GM08714 (cell line): ENCODE data around the gene ANKFN1.

Source experiments
- H3K4me3 ChIP-seq: fragments of 200-500 bp; sonication (Bioruptor generic); 2 replicates; pipeline ENCODE4 v1.5.1; 2014; ENCODE audit warnings: mild to moderate bottlenecking, low read length, inconsistent platforms
- ZNF274 ChIP-seq: IDR thresholded peaks from 2 replicates; pipeline ENCODE4 v1.6.1; 2012; ENCODE audit warnings: mild to moderate bottlenecking, low read depth, low read length

The ANKFN1 gene

DNA sequence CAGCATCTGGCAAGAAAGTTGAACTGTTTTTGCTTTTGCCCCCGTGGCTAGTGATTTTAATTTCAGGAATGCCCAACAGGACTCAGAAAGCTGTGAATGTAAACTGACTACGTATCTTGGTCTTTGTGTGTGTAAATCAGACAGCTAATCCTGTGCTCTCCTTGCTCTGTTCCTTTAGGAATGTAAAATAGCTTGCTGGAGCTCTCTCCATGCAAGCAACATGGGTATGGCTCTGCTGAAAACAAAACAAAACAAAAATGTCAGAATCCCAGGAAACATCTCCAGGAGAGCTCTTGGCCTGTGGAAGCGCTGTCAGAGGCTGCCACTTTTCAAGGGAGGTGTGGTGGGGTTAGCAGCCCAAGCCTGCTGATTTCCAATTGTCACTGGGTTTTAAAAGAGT lies 278.5 kb downstream of the ANKFN1 start:
- H3K4me3 ChIP-seq = no peak overlapping the region
- no peak for TF ChIP-seq ZNF274

DNA sequence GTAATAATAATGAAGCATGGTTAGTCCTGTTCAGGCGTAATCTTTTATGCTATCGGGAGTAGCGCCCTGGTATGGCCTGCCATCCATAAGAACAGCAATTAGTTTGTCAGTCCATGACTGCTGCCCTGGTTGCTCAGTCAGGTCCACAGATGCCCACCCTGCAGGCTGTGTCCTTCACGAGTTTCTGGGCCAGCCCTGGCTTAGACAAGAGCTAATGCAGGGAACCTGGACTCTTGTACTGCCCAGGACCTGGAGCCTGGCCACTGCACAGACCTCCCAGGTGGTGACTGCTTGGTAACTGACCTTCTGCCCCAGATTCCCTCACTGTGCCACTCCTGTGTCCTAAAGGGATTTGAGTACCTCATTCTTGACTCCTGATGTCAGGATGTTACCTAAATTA lies 279.2 kb downstream of the ANKFN1 start:
- no peak for TF ChIP-seq ZNF274
- no peak overlapping the region for H3K4me3 ChIP-seq

DNA sequence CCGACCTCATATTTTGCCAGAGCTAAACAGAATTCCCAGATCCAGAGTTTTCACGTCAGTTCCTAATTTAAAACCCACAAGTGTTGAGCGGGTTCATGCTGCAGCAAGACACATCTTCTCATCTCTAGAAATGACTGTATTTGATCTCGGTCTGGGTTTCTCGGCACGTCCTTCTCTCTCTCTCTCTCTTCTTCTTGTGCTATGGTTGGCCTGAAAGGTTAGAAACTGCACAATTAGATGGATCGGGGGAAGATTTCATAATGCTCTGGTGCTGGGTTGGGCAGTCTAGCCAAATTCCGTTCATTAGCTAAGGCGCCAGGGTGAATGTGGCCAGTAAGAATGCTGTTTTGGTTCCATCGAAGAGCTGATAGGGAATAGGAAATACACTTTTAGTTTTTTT lies 281.3 kb downstream of the ANKFN1 start:
- H3K4me3 ChIP-seq = no peak overlapping the region

DNA sequence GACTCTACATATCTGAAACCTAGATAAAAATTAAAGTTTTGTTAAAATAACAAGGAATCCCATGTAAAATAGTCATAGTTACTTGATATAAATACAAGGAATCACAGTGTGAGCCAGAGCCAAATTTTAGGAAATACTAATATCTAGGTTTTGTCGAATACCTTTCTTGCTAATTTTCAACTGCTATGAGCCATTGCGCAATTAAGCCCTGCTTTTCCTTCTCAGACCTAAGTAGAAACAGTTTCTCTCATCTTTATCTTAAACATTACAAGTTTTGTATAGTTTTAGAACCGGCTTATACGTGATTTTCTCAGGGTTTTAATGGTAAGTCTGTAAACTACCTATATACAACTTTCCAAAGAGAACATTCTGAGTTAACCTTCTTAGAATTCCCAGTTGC lies 282.9 kb downstream of the ANKFN1 start:
- no peak overlapping the region for H3K4me3 ChIP-seq
- no peak for TF ChIP-seq ZNF274

More for the DNA sequence above, 281.3 kb downstream of the ANKFN1 start:
- TF ChIP-seq ZNF274 = no peak

DNA sequence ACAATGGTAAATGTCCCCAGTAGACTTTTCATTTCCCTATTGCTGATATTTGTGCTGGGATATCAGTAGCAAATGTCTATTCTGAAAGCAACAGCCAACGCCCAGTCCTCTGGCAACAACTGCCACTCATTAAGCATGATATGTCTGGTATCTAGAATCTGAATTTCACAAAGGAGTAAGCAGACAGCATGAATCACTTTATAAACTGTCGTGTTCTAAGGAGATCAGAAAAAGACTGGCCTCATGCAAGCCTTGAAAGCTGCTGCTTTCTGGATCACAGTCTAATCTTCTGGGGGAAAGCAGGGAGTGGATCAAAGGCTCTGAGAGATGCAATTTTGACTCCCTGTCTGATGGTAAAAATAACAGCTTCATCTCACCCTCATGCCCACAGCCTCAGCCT lies 287.1 kb downstream of the ANKFN1 start:
- TF ChIP-seq ZNF274 = no peak
- H3K4me3 ChIP-seq = no peak overlapping the region

DNA sequence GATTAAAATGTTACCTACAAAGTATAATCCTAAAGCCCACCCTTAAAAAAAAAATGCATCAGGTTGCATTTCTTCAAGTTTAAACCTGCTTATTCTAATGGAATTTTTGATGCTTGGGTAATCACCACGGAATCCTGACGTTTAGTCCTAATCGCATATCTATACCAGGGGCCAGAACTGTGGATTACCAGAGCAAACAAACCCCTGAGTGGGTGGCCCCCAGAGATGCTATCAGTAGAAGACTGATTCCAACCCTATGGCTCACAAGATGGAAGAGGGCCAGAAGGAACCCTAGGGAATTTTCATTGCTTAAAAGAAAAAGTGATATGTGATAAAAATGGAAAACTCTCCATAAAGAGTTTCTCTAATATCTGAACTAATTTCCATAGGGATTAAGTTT lies 288.0 kb downstream of the ANKFN1 start:
- H3K4me3 ChIP-seq = no peak overlapping the region
- TF ChIP-seq ZNF274 = no peak

DNA sequence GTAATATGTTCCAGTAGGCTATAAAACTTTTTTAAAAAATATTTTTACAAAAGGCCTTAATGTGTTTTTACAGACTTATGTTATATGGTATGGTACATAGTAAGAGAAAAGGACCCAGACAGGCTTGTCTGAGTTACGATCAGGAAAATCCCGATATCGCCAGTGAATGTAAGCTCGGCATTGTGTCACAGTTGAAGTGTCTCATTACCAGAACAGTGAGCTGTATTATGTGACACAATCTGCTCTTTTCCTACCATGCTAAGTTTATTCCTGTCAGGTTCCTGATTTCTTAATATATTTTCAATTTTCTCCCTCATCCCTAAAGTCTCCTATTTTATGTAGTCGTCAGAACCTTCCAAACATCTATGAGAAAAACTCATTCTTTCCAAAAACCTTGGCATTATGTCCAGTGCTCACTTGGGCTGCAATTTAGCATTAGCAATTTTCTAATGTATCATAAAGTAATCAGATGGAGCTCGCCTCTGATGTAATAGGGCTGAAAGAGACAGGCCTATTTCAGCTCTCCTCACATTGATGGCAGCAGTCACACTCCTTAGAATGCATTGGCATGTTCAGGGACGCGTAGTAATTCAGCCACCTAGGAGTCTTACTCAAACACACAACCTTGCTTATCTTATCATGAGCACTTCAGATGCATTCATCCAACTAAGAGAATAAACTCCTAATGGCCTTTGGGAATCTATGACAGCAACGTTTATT lies 292.6 kb downstream of the ANKFN1 start:
- no peak for TF ChIP-seq ZNF274

DNA sequence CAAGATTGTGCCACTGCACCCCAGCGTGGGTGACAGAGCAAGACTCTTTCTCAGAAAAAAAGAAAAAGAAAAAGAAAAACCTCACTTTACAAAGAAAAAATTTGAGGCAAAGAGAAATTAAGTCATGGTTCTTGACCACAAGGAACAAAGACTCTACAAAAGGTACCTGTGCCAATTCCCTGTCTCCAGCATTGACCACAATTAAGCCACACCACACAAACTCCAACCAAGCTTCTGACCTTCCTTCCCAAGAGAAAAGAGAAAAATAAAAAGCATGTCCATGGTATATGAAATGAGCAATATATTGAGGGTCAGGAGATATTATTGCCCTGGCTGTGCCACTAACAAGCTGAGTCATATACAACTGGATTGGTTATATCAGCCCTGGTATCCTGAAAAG lies 293.9 kb downstream of the ANKFN1 start:
- H3K4me3 ChIP-seq = no peak overlapping the region
- no peak for TF ChIP-seq ZNF274

More for the DNA sequence above, 292.6 kb downstream of the ANKFN1 start:
- H3K4me3 ChIP-seq = no peak overlapping the region

DNA sequence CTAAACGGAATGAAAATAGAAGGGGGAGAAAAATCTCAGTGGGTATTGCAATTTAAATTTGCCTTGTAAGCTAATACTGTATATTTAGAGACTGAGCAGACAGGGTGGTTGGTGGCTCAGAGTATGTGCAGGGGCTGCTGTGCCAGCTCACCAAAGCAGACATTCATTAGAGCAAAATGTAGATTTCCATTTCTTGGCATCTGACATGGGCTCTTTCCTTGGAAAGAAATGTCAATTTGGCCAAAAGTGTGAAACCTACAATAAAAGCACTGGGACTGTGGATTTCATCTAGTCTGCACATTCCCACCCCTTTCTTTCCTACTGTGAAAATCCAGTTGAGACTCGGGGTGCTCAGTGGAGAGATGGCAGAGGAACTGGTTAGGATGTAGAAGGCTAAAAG lies 295.1 kb downstream of the ANKFN1 start:
- H3K4me3 ChIP-seq = no peak overlapping the region
- TF ChIP-seq ZNF274 = no peak

DNA sequence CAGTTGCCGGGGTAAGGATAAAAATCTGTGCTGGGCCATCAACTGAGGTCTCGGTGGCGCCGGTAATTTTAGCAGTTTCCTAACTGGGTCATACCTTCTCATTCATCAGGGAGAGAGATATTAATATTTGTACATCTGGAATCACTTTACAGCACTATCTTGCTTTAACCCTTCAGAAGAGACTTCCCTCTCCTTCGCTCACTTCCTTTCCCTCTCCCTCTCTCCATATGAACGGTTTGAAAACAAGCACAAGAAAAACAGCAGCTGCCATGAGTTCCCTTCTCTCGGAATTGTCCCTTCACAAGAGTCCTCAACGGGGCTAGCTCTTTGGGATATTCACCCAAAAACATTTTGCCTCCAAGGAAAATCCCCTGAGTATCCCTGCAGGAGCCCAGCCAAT lies 295.9 kb downstream of the ANKFN1 start:
- TF ChIP-seq ZNF274 = no peak
- no peak overlapping the region for H3K4me3 ChIP-seq

DNA sequence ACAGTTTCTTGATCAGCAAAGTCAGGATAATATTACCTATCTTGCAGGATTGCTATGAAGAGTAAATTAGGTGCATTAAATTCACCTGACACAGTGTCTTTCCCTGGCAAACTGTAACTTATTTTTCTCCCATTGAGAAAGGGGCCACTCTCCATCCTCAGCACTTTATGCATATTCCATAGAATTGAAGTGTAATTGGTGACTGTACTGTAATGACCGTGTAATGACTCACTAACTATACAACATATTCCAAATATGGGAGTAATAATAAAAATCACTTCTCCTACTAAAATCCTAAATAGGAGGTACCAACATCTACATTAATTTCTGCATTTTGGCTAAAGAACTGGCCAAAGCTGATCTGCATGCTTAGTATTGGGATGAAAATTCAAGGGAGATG lies 298.4 kb downstream of the ANKFN1 start:
- no peak for TF ChIP-seq ZNF274
- no peak overlapping the region for H3K4me3 ChIP-seq

DNA sequence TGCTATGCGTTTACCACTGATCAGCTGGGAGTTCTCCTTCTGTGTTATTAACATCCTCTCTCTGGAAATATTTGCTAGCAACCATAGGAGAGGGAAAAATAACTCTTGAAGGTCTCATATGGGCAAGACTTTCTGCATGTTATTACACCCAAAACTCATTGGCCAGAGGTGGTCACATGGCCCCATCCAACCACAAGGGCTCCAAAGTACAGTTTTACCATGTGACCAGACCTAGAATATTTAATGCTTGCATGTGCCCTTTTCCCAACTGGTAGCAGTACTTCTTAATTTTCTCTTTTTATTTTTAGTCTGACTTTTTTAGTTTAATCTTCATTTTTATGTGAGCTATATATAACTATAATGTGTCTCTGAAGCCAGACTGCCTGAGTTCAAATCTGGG lies 299.2 kb downstream of the ANKFN1 start:
- H3K4me3 ChIP-seq = no peak overlapping the region
- TF ChIP-seq ZNF274 = no peak

DNA sequence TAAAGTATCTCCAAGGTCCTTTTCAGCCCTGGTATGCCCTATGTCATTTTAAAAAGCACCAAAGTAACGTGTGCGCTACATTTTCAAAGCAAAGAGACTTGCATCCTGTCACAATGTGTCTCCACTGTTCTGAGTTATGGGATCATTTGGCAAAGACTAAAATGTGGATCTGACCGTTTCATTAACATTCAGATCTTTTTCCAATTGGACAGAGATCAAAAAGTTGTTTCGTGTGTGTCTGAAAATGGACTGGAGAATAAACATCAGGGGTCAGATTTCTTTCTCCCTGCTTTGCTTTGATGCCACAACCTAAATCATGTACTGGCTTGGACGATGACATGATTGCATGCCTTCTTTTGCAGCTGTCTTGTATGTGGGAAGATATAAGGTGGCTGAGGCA lies 304.2 kb downstream of the ANKFN1 start:
- H3K4me3 ChIP-seq = no peak overlapping the region
- no peak for TF ChIP-seq ZNF274

DNA sequence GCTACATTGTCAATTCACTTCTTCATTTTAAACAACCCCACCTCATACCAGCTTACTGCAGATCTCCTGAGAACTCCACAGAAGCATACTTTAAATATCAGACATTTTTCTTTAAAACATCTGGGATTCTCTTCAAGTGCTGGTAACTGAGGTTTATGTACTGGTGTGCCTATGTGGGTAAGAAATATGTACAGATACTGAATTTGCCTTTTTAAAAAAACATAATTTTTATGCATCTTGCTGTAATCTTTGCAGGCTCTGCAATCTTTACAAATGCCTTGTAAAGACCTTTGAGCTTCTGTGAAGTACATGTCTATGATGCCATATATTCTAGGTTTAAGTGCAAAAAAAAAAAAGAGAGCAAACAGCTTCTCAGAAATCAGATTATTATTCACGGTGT lies 312.6 kb downstream of the ANKFN1 start:
- no peak overlapping the region for H3K4me3 ChIP-seq
- no peak for TF ChIP-seq ZNF274

DNA sequence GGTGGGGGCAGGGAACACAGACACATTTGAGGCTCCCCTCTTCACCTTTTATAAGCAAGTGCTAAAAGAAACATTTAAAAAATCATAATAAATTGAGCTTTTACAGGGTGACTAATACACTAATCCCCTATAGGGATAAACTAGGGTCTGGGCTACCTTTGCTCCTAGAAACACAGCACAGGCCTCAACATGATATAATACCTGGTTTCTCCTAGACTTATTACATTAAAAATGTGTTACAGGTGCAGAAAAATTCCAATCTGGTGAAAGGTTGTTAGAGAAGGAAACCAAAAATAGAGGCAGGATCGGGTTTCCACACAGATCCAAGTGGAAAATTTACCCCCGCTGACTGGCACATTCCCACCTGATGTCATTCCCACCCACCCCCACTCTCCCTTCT lies 315.6 kb downstream of the ANKFN1 start:
- no peak overlapping the region for H3K4me3 ChIP-seq
- TF ChIP-seq ZNF274 = no peak

DNA sequence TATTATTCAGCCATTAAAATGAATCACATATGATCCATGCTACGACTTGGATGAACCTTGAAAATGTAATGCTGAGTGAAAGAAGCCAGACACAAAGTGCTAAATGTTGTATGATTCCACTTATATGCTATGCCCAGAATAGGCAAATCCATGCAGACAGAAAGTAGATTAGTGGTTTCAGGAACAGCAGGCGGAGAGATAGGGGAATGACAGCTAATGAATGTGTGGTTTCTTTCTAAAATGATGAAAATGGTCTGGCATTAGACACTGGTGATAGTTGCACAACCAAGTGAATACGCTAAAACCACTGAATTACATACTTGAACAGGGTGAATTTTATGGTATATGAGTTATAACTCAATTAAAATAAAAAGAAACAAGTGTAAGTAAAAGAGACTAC lies 318.4 kb downstream of the ANKFN1 start:
- TF ChIP-seq ZNF274 = no peak

DNA sequence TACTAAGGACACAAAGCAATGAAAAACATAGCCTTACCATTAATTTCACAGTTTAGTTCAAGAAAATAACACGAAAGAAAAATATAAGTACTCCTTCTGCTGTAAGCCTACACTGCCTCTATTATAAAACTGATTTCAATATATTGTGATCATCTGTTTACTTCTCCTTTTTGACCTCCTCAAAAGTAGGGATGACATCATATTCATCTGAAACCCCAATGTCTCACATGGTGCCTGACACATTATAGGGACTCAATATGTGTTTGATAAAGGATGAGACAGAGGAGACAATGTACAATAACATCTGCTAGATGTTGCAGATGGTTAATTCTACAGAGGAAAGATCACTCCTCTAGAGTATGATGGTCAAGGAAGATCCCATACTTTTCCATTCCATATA lies 321.8 kb downstream of the ANKFN1 start:
- H3K4me3 ChIP-seq = no peak overlapping the region
- TF ChIP-seq ZNF274 = no peak

More for the DNA sequence above, 318.4 kb downstream of the ANKFN1 start:
- H3K4me3 ChIP-seq = no peak overlapping the region
